Endothelial cell of umbilical vein (primary cell): ENCODE measurements around the gene SMIM14. TPM values are rescaled to one million over a fixed set of nuclear protein-coding genes. Genes with fewer than 3 reads are reported as not detected.

ENCODE experiments used
- BruUV-seq: library from RNA; stranded (reverse); fragments of 400-500 nt; replicated peaks from 2 replicates; lab custom pipeline; 2021; lab: Mats Ljungman, UMichigan
- CTCF ChIA-PET: fragments of 300-600, 350-600 bp; sonication (Branson Sonifier 250); formaldehyde crosslinking; loops from one replicate; lab custom pipeline; 2021; ENCODE audit warnings: antibody characterized with exemption, inconsistent platforms; lab: Charles Lee
- POLR2A ChIA-PET: fragments of 300-600, 350-600 bp; sonication (Branson Sonifier 250); formaldehyde crosslinking; loops from one replicate; lab custom pipeline; 2021; ENCODE audit warnings: antibody characterized with exemption, inconsistent platforms; lab: Charles Lee
- DNase-seq: peaks from one replicate; pipeline ENCODE4 v3.0.0-alpha.2; 2011; ENCODE audit warnings: low read depth, low spot score
- FAIRE-seq: peaks from 2 replicates; lab custom pipeline; 2011; peaks lifted over from hg19 to GRCh38; lab: Jason Lieb, UNC
- H2AFZ ChIP-seq: 2 replicates; pipeline ENCODE4 v1.6.0; 2012; ENCODE audit warnings: low read depth, low read length, control low read depth, inconsistent platforms
- H3K27ac ChIP-seq: 2 replicates; pipeline ENCODE4 v1.5.1; 2011; ENCODE audit warnings: low read depth, mild to moderate bottlenecking, control low read depth, low read length, moderate library complexity; ENCODE audit not compliant: insufficient read depth
- H3K27me3 ChIP-seq, 2 experiments: 2 replicates each; pipeline versions ENCODE4 v1.6.0 to v1.6.1; 2011; ENCODE audit warnings: low read length in 2 of 2, mixed read lengths in 1 of 2; ENCODE audit not compliant: control insufficient read depth in 2 of 2, insufficient read depth in 2 of 2
- H3K36me3 ChIP-seq, 2 experiments: 2 replicates in 1 of 2; 3 replicates in 1 of 2; pipeline ENCODE4 v1.5.1; 2011; ENCODE audit warnings: low read length in 2 of 2, mild to moderate bottlenecking in 1 of 2, moderate library complexity in 1 of 2; ENCODE audit not compliant: control insufficient read depth in 2 of 2, insufficient read depth in 2 of 2; ENCODE audit errors: extremely low read depth in 1 of 2
- H3K4me1 ChIP-seq: 3 replicates; pipeline ENCODE4 v1.5.1; 2011; ENCODE audit warnings: mild to moderate bottlenecking, low read length; ENCODE audit not compliant: control insufficient read depth, insufficient read depth; ENCODE audit errors: extremely low read depth
- H3K4me2 ChIP-seq: 2 replicates; pipeline ENCODE4 v1.6.1; 2011; ENCODE audit warnings: low read length, control low read depth, mixed read lengths; ENCODE audit not compliant: insufficient read depth
- H3K4me3 ChIP-seq, 3 experiments: fragments of 200-600 bp in 1 of 3; sonication (generic), shearing (Covaris generic) in 1 of 3; replicated peaks in 1 of 3; 2 replicates each; pipeline ENCODE4 v1.5.1; 2011 to 2016; ENCODE audit warnings: control low read depth in 3 of 3, low read length in 3 of 3, mild to moderate bottlenecking in 2 of 3, inconsistent platforms in 1 of 3, low read depth in 1 of 3, moderate library complexity in 1 of 3; ENCODE audit not compliant: insufficient read depth in 1 of 3
- H3K79me2 ChIP-seq: 2 replicates; pipeline ENCODE4 v1.6.0; 2012; ENCODE audit warnings: low read length, inconsistent platforms; ENCODE audit not compliant: control insufficient read depth, insufficient read depth
- H3K9ac ChIP-seq: replicated peaks from 2 replicates; pipeline ENCODE3; 2011; ENCODE audit warnings: low read length, control low read depth; ENCODE audit not compliant: insufficient read depth; ENCODE audit errors: extremely low read depth
- H3K9me1 ChIP-seq: replicated peaks from 3 replicates; pipeline ENCODE4 v1.6.0; 2011; ENCODE audit warnings: mild to moderate bottlenecking, low read length; ENCODE audit not compliant: control insufficient read depth, insufficient read depth; ENCODE audit errors: extremely low read depth
- H3K9me3 ChIP-seq: replicated peaks from 2 replicates; pipeline ENCODE4 v1.5.1; 2012; ENCODE audit warnings: low read length, inconsistent platforms; ENCODE audit not compliant: control insufficient read depth, insufficient read depth
- H4K20me1 ChIP-seq: replicated peaks from 2 replicates; pipeline ENCODE3; 2011; ENCODE audit warnings: mild to moderate bottlenecking, low read length; ENCODE audit not compliant: control insufficient read depth, insufficient read depth; ENCODE audit errors: extremely low read depth
- CTCF ChIP-seq, 2 donors: IDR thresholded peaks; 1 replicate in 1 of 2; 2 replicates in 1 of 2; pipeline ENCODE4 v1.5.1; 2011; ENCODE audit warnings: low read length in 2 of 2, mild to moderate bottlenecking in 2 of 2, moderate library complexity in 2 of 2, control low read depth in 1 of 2, inconsistent platforms in 1 of 2, low read depth in 1 of 2; ENCODE audit not compliant: insufficient read depth in 1 of 2; ENCODE audit errors: extremely low read depth in 1 of 2
- EZH2 ChIP-seq: IDR thresholded peaks from 2 replicates; pipeline ENCODE4 v1.6.1; 2012; ENCODE audit warnings: borderline replicate concordance, low read depth, mild to moderate bottlenecking, moderate library complexity, low read length, inconsistent platforms; ENCODE audit not compliant: severe bottlenecking
- FOS ChIP-seq: IDR thresholded peaks from 2 replicates; pipeline ENCODE4 v1.6.1; 2011; ENCODE audit warnings: mild to moderate bottlenecking, low read length, moderate library complexity, borderline replicate concordance; ENCODE audit not compliant: insufficient read depth
- GATA2 ChIP-seq: IDR thresholded peaks from 2 replicates; pipeline ENCODE4 v1.7.0; 2011; ENCODE audit warnings: low read depth, mild to moderate bottlenecking, moderate library complexity, mixed read lengths, low read length; ENCODE audit not compliant: insufficient read length, insufficient read depth
- JUN ChIP-seq: IDR thresholded peaks from 2 replicates; pipeline ENCODE4 v1.6.1; 2011; ENCODE audit warnings: borderline replicate concordance, low read depth; ENCODE audit not compliant: insufficient read length, insufficient read depth
- MYC ChIP-seq: IDR thresholded peaks from one replicate; pipeline ENCODE4 v1.6.1; 2011; ENCODE audit warnings: mild to moderate bottlenecking, low read depth, low read length
- POLR2A ChIP-seq: IDR thresholded peaks from 2 replicates; pipeline ENCODE4 v1.6.1; 2012; ENCODE audit warnings: low read depth, mild to moderate bottlenecking, control low read depth, low read length
- POLR2AphosphoS5 ChIP-seq: IDR thresholded peaks from 2 replicates; pipeline ENCODE4 v1.6.1; 2012; ENCODE audit warnings: low read depth, mild to moderate bottlenecking, control low read depth, low read length, moderate library complexity; ENCODE audit not compliant: insufficient read depth
- dilution Hi-C: fragments of 300-500 bp; cut with MboI; formaldehyde crosslinking; loops from one replicate; pipeline ENCODE4 v1.15.0; 2019; ENCODE audit warnings: low sequenced_read_pairs; ENCODE audit not compliant: extremely low pct_ligation_motif_present
- intact Hi-C: fragments of 100-400 bp; cut with micrococcal nuclease; formaldehyde crosslinking; loops from one replicate; pipeline ENCODE4 v1.10.0; 2022
- polyA plus RNA-seq, 4 experiments: library from polyadenylated mRNA; depleted of rRNA in 3 of 4; stranded (reverse) in 3 of 4; unstranded in 1 of 4; fragments of >200 nt; gene quantifications; 2 replicates each; pipeline versions ENCODE4 v1.2.1 to v1.2.3, GENCODE V29; 2011 to 2012; ENCODE audit warnings: missing spikeins in 1 of 4
- total RNA-seq: library from RNA; stranded (reverse); gene quantifications from 2 replicates; pipeline ENCODE4 v1.2.3, GENCODE V29; 2021
- TF ChIP-seq, protein P1 (sequence below): IDR thresholded peaks from 2 replicates; pipeline ENCODE4 v1.6.1; 2011; ENCODE audit not compliant: insufficient read depth, insufficient read length

The SMIM14 gene
- total and polyA plus RNA-seq, 2 donors (not counting 3 experiments of a cell fraction or from before 2014, with no cell fraction given) = 12.3 to 15.4 TPM

GRCh38 chr4:39568805-39569204 is 69.9 kb downstream of the SMIM14 start:
- H3K4me2 ChIP-seq = no peak overlapping the region
- FAIRE-seq = no peak

More at GRCh38 chr4:39568805-39569204, 69.9 kb downstream of the SMIM14 start:
- no TSS peak for BruUV-seq
- dilution Hi-C loops (no loop called here), intact Hi-C loops (no loop called here)
- Histone ChIP-seq H3K36me3 (peaks cover 0 to 3% of the 10 kb centered on the region in 2 experiments), H3K9me1 (no peaks in the 10 kb centered on the region), H4K20me1 (no peaks in the 10 kb centered on the region), H3K79me2 (no peaks in the 10 kb centered on the region), H3K9ac (no peak overlapping the region), H2AFZ (no peak overlapping the region), H3K4me1 (no peaks in the 10 kb centered on the region), H3K27ac (no peak overlapping the region), H3K4me3 (no peak overlapping the region), H3K9me3 (no peaks in the 10 kb centered on the region), H3K27me3 (no peaks in the 10 kb centered on the region)
- no peak for DNase-seq
- CTCF ChIA-PET = interaction anchor here (2.0 kb wide), 1 partner anchor 10 kb away, joined by 6 read pairs; no protein-coding TSS in a partner anchor
- POLR2A ChIA-PET = no interaction called here
- TF ChIP-seq MYC = no peak
- no peak for TF ChIP-seq GATA2
- TF ChIP-seq POLR2AphosphoS5 = no peak
- TF ChIP-seq, protein P1, sequence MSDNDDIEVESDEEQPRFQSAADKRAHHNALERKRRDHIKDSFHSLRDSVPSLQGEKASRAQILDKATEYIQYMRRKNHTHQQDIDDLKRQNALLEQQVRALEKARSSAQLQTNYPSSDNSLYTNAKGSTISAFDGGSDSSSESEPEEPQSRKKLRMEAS = no peak
- no peak for TF ChIP-seq CTCF (IDR thresholded peaks at IDR 0.05; ENCODE audit: extremely low read depth in 1 of 2, insufficient read depth in 1 of 2, low read depth in 1 of 2, low read length in 2 of 2)
- TF ChIP-seq FOS = no peak
- TF ChIP-seq EZH2 = no peak
- no peak for TF ChIP-seq JUN
- no peak for TF ChIP-seq POLR2A
